ENCODE results near the gene MYO16.

DNA sequence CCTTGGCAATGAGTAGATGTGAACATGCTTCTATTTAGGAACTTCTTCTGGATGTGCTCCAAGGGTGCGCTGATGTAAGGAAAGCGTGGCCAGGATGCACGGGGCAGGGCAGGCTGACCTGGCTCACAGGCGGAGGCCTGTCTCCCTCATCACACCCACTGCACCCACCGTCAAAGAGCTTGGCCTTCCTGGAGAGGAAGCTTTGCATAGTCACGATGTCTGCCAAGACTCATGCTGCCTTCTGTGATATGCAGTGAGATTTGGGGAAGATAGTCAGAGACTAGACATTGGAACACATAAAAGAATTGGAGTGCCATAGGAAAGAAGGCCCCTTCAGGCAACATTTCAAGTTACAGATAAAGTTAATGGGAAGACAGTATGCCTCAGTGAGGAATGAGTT is 82.0 kb downstream of the MYO16 start:
- TF ChIP-seq, protein P1, sequence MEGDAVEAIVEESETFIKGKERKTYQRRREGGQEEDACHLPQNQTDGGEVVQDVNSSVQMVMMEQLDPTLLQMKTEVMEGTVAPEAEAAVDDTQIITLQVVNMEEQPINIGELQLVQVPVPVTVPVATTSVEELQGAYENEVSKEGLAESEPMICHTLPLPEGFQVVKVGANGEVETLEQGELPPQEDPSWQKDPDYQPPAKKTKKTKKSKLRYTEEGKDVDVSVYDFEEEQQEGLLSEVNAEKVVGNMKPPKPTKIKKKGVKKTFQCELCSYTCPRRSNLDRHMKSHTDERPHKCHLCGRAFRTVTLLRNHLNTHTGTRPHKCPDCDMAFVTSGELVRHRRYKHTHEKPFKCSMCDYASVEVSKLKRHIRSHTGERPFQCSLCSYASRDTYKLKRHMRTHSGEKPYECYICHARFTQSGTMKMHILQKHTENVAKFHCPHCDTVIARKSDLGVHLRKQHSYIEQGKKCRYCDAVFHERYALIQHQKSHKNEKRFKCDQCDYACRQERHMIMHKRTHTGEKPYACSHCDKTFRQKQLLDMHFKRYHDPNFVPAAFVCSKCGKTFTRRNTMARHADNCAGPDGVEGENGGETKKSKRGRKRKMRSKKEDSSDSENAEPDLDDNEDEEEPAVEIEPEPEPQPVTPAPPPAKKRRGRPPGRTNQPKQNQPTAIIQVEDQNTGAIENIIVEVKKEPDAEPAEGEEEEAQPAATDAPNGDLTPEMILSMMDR (IDR thresholded peaks at IDR 0.05; ENCODE audit: poor library complexity, severe bottlenecking), result no peak
- TF ChIP-seq POLR2AphosphoS5 (IDR thresholded peaks at IDR 0.05) (no peak), EZH2 (IDR thresholded peaks at IDR 0.05; ENCODE audit: borderline replicate concordance, insufficient read depth, low read length, poor library complexity, severe bottlenecking) (no peak), MXI1 (conservative IDR thresholded peaks at IDR 0.05; ENCODE audit: poor library complexity, severe bottlenecking) (no peak), EP300 (conservative IDR thresholded peaks at IDR 0.05; ENCODE audit: poor library complexity, severe bottlenecking) (no peak), RAD21 (conservative IDR thresholded peaks at IDR 0.05) (no peak)
- TF ChIP-seq, protein P2, sequence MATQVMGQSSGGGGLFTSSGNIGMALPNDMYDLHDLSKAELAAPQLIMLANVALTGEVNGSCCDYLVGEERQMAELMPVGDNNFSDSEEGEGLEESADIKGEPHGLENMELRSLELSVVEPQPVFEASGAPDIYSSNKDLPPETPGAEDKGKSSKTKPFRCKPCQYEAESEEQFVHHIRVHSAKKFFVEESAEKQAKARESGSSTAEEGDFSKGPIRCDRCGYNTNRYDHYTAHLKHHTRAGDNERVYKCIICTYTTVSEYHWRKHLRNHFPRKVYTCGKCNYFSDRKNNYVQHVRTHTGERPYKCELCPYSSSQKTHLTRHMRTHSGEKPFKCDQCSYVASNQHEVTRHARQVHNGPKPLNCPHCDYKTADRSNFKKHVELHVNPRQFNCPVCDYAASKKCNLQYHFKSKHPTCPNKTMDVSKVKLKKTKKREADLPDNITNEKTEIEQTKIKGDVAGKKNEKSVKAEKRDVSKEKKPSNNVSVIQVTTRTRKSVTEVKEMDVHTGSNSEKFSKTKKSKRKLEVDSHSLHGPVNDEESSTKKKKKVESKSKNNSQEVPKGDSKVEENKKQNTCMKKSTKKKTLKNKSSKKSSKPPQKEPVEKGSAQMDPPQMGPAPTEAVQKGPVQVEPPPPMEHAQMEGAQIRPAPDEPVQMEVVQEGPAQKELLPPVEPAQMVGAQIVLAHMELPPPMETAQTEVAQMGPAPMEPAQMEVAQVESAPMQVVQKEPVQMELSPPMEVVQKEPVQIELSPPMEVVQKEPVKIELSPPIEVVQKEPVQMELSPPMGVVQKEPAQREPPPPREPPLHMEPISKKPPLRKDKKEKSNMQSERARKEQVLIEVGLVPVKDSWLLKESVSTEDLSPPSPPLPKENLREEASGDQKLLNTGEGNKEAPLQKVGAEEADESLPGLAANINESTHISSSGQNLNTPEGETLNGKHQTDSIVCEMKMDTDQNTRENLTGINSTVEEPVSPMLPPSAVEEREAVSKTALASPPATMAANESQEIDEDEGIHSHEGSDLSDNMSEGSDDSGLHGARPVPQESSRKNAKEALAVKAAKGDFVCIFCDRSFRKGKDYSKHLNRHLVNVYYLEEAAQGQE (IDR thresholded peaks at IDR 0.05; ENCODE audit: borderline replicate concordance), result no peak

All from neural cell (in vitro differentiated cells).